Sigmoid colon (tissue), 4 donors: ENCODE measurements around the gene TRMT2B.

ENCODE experiments used
- CTCF ChIP-seq, 4 experiments: fragments of 450-650 bp in 3 of 4; fragments of 200-600 bp in 1 of 4; IDR thresholded peaks; one replicate each; pipeline ENCODE4 v1.5.1; 2016 to 2019; ENCODE audit warnings: antibody characterized with exemption in 4 of 4, mild to moderate bottlenecking in 3 of 4, moderate library complexity in 2 of 4
- EP300 ChIP-seq, 4 donors: sonication (generic); formaldehyde crosslinking; IDR thresholded peaks; one replicate each; pipeline ENCODE4 v1.6.1; 2017; ENCODE audit warnings: antibody characterized with exemption in 4 of 4
- POLR2A ChIP-seq, 2 donors: fragments of 450-650 bp; IDR thresholded peaks; one replicate each; pipeline ENCODE4 v1.6.1; 2016; ENCODE audit warnings: antibody characterized with exemption in 2 of 2, mild to moderate bottlenecking in 2 of 2, moderate library complexity in 2 of 2

- no peak for TF ChIP-seq EP300 (IDR thresholded peaks at IDR 0.05)
- TF ChIP-seq CTCF (IDR thresholded peaks at IDR 0.05), result no peak
- no peak for TF ChIP-seq POLR2A (IDR thresholded peaks at IDR 0.05)
Observed at GRCh38 chrX:100984818-100985217, 67.1 kb downstream of the TRMT2B start.
